AG09319 (cell line): ENCODE data around the gene TIMM44.

ENCODE experiments used
- DNase-seq: peaks from one replicate; pipeline ENCODE4 v3.0.0-alpha.2; 2010; ENCODE audit warnings: low read depth; ENCODE audit errors: extremely low read depth
- CTCF ChIP-seq: IDR thresholded peaks from 2 replicates; pipeline ENCODE4 v1.5.1; 2011; ENCODE audit warnings: low read depth, mild to moderate bottlenecking, inconsistent platforms, low read length, moderate library complexity

The TIMM44 gene

GRCh38 chr19:7903244-7904073 is 40.0 kb downstream of the TIMM44 start, which contains the start of gene MAP2K7:
Gene MAP2K7, plus strand, starts transcription at chr19:7903877. Its CDS starts 68 bp downstream, at chr19:7903945.
- peak; percentile 52 for TF ChIP-seq CTCF
- peak; percentile 98 for DNase-seq

GRCh38 chr19:7902796-7903243 is 40.6 kb downstream of the TIMM44 start:
- no peak for DNase-seq
- no peak for TF ChIP-seq CTCF

GRCh38 chr19:7901337-7901736 is 42.1 kb downstream of the TIMM44 start:
- TF ChIP-seq CTCF: no peak
- DNase-seq: no peak

- no peak for DNase-seq
- no peak for TF ChIP-seq CTCF
Observed at GRCh38 chr19:7900931-7901330, 42.5 kb downstream of the TIMM44 start.

GRCh38 chr19:7900401-7900870 is 43.0 kb downstream of the TIMM44 start:
- no peak for DNase-seq
- no peak for TF ChIP-seq CTCF

- TF ChIP-seq CTCF: no peak
- DNase-seq: no peak
Observed at GRCh38 chr19:7899751-7900378, 43.6 kb downstream of the TIMM44 start.

GRCh38 chr19:7898967-7899366 is 44.5 kb downstream of the TIMM44 start:
- no peak for TF ChIP-seq CTCF
- no peak for DNase-seq
